ENCODE measurements around the gene FOXN4. TPM values are rescaled to one million over a fixed set of nuclear protein-coding genes. Genes with fewer than 3 reads are reported as not detected.

Gene FOXN4
- total RNA-seq, 4 donors from 2014 or later: not detected

DNA sequence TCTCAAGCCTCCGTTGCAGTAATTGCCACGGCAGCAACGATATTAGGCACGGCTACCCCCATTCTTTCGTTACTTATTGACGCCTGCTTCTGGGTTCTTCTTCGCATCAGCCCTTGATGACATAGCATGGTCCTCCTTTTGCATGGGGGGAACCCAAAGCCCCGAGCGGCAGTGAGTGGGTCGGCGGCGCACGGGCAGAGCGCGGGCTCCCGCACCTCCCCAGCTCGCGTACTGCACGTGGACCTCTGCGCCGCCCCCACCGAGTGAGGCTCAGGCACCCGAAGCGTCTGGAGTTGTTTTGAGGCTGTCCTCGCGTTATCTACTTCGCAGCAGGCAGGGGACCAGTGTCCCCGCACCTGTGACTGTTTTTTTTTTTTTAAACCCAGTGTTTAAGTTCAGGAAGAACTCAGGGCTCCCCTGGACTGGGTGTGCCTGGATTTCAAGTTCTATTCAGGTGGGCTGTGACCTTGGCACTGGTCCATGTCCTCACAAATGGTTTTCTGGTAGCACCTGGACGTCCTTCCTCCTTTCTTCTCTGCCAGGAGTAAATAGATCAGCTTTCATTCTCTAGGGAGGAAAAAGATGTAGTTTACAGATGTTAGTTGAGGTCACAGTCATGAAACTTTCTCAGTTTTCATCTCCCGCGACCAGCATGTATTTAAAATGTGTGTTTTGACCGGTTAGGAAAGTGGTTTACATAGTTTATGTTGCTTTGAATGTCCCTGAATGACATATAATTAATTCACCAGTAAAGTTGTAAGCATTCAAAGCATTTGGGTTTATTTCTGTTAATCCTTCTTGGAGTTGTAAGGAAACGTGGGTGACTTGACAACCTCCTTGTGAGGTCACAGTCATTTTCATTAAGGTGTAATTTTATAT lies 1.4 kb upstream of the FOXN4 start:
- H3K9me3 ChIP-seq: no peaks in the 10 kb centered on the region
- 12% methylated on average over 33 of the region's 33 CpGs for WGBS
- TF ChIP-seq, protein P1, sequence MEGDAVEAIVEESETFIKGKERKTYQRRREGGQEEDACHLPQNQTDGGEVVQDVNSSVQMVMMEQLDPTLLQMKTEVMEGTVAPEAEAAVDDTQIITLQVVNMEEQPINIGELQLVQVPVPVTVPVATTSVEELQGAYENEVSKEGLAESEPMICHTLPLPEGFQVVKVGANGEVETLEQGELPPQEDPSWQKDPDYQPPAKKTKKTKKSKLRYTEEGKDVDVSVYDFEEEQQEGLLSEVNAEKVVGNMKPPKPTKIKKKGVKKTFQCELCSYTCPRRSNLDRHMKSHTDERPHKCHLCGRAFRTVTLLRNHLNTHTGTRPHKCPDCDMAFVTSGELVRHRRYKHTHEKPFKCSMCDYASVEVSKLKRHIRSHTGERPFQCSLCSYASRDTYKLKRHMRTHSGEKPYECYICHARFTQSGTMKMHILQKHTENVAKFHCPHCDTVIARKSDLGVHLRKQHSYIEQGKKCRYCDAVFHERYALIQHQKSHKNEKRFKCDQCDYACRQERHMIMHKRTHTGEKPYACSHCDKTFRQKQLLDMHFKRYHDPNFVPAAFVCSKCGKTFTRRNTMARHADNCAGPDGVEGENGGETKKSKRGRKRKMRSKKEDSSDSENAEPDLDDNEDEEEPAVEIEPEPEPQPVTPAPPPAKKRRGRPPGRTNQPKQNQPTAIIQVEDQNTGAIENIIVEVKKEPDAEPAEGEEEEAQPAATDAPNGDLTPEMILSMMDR (IDR thresholded peaks at IDR 0.05): no peak
- TF ChIP-seq POLR2AphosphoS5 (IDR thresholded peaks at IDR 0.05) (no peak), EP300 (IDR thresholded peaks at IDR 0.05) (no peak), POLR2A (IDR thresholded peaks at IDR 0.05) (no peak)
- H3K4me1 ChIP-seq: peaks cover 15% of the 10 kb centered on the region
- H3K36me3 ChIP-seq: no peaks in the 10 kb centered on the region
- peak overlapping the region; percentile 57 for H3K4me3 ChIP-seq
- DNase-seq (ENCODE audit: low spot score in 2 of 2): no peak
- peaks cover 43% of the 10 kb centered on the region for H3K27me3 ChIP-seq
- no peak overlapping the region for H3K27ac ChIP-seq

DNA sequence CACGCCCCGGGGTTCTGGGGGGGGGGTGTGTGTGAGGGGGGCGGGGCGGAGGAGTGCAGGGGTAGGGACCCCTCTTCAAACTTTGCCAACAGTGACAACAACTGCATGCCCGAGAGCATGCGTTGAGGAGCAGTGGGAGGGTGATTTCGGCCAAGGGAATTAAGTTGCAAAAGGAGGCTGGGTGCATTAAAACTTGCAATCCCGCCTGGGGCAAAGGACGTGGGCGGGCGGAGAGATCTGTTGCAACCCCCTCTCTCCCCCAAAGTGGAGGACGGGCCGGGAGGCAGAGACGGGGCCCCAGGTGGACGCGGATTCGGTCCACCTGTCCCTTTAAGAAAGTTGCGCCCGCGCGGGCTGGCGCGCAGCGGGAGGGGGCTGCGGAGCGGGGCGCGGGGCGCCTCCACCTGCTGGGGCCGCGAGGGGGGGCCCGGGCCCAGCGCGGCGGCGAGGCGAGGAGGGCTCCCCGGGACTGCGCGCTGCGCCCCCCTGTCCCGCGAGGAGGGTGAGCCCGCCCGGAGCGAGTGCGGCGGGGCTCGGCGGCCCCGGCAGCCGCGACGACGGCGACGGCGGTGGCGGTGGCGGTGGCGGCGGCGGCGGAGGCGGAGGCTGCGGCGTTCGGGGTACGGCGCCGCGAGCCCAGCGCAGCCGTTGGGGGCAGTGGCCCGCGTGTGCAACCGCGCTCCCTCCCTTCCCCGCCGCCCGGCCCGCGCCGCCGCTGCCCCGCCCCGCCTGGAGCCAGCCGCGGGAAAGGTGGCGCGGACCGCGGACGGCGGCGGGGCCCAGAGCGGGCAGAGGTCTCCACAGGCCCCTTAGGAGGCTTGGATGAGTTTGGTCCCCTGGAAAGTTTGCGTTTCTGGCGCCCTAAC lies 530 bp upstream of the FOXN4 start:
- TF ChIP-seq POLR2A (IDR thresholded peaks at IDR 0.05): no peak
- TF ChIP-seq POLR2AphosphoS5 (IDR thresholded peaks at IDR 0.05): no peak
- no peak for TF ChIP-seq EP300 (IDR thresholded peaks at IDR 0.05)
- TF ChIP-seq, protein P1 (IDR thresholded peaks at IDR 0.05): no peak
- Histone ChIP-seq H3K27me3 (peaks cover 43% of the 10 kb centered on the region), H3K27ac (no peak overlapping the region), H3K4me1 (peaks cover 15% of the 10 kb centered on the region), H3K36me3 (no peaks in the 10 kb centered on the region), H3K9me3 (no peaks in the 10 kb centered on the region), H3K4me3 (peak overlapping the region; percentile 57)
- DNase-seq (ENCODE audit: low spot score in 2 of 2): no peak
- 0% methylated on average over 29 of the region's 99 CpGs for WGBS

DNA sequence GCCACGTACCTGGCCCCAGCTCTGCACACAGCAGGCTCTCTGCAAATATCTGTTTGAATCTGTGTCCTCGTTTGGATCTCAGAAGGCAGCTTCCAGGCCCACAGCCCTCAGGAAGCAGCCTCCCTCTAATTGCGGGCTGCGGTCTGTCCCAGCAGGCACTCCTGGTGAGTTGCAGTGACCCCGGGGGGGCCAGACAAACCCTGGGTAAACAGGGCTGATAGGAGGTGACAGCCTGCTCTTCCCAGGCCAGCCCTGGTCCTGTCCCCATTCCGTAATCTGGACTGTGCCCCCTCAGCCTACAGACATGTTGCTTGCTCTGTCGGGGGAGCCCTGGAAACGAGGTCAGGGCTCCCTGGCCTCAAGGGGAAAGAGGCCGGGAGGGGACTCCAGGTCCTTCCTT lies 2.0 kb downstream of the FOXN4 start:
- WGBS: 83% methylated on average over 6 of the region's 9 CpGs
- Histone ChIP-seq H3K9me3 (no peaks in the 10 kb centered on the region), H3K27me3 (peaks cover 52% of the 10 kb centered on the region), H3K4me3 (no peak overlapping the region), H3K27ac (no peak overlapping the region), H3K36me3 (no peaks in the 10 kb centered on the region), H3K4me1 (peaks cover 15% of the 10 kb centered on the region)
- no peak for DNase-seq (ENCODE audit: low spot score in 2 of 2)
- TF ChIP-seq, protein P1 (IDR thresholded peaks at IDR 0.05): no peak
- no peak for TF ChIP-seq POLR2AphosphoS5 (IDR thresholded peaks at IDR 0.05)

DNA sequence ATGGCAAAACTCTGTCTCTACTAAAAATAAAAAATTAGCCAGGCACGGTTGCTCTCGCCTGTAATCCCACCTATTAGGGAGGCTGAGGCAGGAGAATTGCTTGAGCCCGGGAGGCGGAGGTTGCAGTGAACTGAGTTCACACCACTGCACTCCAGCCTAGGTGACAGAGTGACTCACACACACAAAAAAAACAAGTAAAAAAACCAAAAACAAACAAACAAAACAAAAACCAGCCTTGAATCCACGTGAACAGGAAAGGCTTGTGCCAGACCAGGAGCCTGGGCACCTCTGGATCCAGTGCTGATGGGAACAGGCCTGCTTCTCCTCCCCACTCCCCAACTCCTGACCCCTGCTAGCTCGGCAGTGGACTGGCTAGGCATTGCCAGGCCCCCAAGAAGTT lies 3.5 kb downstream of the FOXN4 start:
- no peak overlapping the region for H3K4me3 ChIP-seq
- H3K4me1 ChIP-seq: peaks cover 15% of the 10 kb centered on the region
- TF ChIP-seq POLR2AphosphoS5 (IDR thresholded peaks at IDR 0.05) (no peak), POLR2A (IDR thresholded peaks at IDR 0.05) (no peak), EP300 (IDR thresholded peaks at IDR 0.05) (no peak)
- TF ChIP-seq, protein P1 (IDR thresholded peaks at IDR 0.05): no peak
- H3K36me3 ChIP-seq: no peaks in the 10 kb centered on the region
- H3K27ac ChIP-seq: no peak overlapping the region
- 74% methylated on average over 6 of the region's 6 CpGs for WGBS
- DNase-seq (ENCODE audit: low spot score in 2 of 2): no peak
- H3K9me3 ChIP-seq: no peaks in the 10 kb centered on the region
- H3K27me3 ChIP-seq: peaks cover 59% of the 10 kb centered on the region

DNA sequence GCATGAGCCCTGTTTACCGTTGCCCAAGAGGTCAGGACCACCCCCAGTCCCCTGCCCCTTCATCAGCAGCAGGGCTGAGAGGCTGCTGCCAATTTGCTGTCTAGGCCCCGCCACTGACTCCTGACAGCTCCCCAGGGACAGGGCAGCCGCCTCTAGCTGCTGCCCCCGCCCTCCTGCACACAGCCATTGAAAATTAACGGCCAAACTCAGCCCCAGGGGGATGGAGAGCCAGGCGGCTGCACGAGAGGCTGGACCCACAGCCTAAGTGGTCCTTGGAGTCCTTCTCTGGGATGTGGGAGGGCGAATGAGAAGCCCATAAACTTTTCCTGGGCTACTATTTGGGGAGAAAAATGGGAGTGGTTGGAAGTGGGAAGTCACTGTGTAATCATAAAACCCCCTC lies 4.6 kb downstream of the FOXN4 start:
- Histone ChIP-seq H3K27ac (no peak overlapping the region), H3K9me3 (no peaks in the 10 kb centered on the region), H3K27me3 (peaks cover 50% of the 10 kb centered on the region), H3K36me3 (no peaks in the 10 kb centered on the region), H3K4me1 (peaks cover 8% of the 10 kb centered on the region), H3K4me3 (no peak overlapping the region)
- no peak for DNase-seq (ENCODE audit: low spot score in 2 of 2)
- TF ChIP-seq POLR2A (IDR thresholded peaks at IDR 0.05): no peak
- no peak for TF ChIP-seq EP300 (IDR thresholded peaks at IDR 0.05)
- TF ChIP-seq POLR2AphosphoS5 (IDR thresholded peaks at IDR 0.05): no peak
- TF ChIP-seq, protein P1 (IDR thresholded peaks at IDR 0.05): no peak
- 51% methylated on average over 8 of the region's 8 CpGs for WGBS

All from suprapubic skin (tissue), 4 donors.